K562 (cell line): ENCODE results near the gene DYSF. TPM values are rescaled to one million over a fixed set of nuclear protein-coding genes. Genes with fewer than 3 reads are reported as not detected.

ENCODE experiments used
- ATAC-seq: fragments of 200-7000 bp; cut with Tn5 transposase; 3 replicates; pipeline ENCODE4 v1.9.1; 2020; ENCODE audit warnings: moderate library complexity
- BruUV-seq: library from RNA; stranded (reverse); fragments of 400-500 nt; replicated peaks from 2 replicates; lab custom pipeline; 2021; lab: Mats Ljungman, UMichigan
- CTCF ChIA-PET: fragments of 300-600 bp; formaldehyde crosslinking; extraction: SDS; loops from one replicate; lab custom pipeline; 2021; ENCODE audit warnings: low intra/inter-chr PET ratio; lab: Yijun Ruan, JAX
- POLR2A ChIA-PET: fragments of 300-600, 350-650 bp; sonication (Branson Sonifier 250); formaldehyde crosslinking; extraction: SDS; loops from one replicate; lab custom pipeline; 2021; ENCODE audit warnings: antibody characterized with exemption, inconsistent platforms; lab: Yijun Ruan, JAX
- DNase-seq, 4 experiments: peaks; one replicate each; pipeline versions ENCODE4 v3.0.0 to v3.0.0-alpha.2; 2011 to 2018; ENCODE audit warnings: low spot score in 3 of 4, mixed read lengths in 3 of 4; ENCODE audit errors: extremely low read depth in 1 of 4
- FAIRE-seq: peaks from 2 replicates; lab custom pipeline; 2011; peaks lifted over from hg19 to GRCh38; lab: Jason Lieb, UNC
- H2AFZ ChIP-seq: 2 replicates; pipeline ENCODE4 v1.6.0; 2011; ENCODE audit warnings: low read depth, low read length, control low read depth, inconsistent platforms
- H3K27ac ChIP-seq: fragments of 200-600 bp; 3 replicates; pipeline ENCODE4 v1.8.0; 2011; ENCODE audit warnings: low read depth, mild to moderate bottlenecking, control low read depth, inconsistent platforms, low read length, moderate library complexity, mixed read lengths; ENCODE audit errors: extremely low read depth
- H3K27me3 ChIP-seq, 2 experiments: fragments of 300-600 bp in 1 of 2; 2 replicates in 1 of 2; 3 replicates in 1 of 2; pipeline versions ENCODE4 v1.6.0 to v1.8.0; 2011; ENCODE audit warnings: inconsistent platforms in 2 of 2, low read length in 2 of 2, mild to moderate bottlenecking in 1 of 2, mixed read lengths in 1 of 2, moderate library complexity in 1 of 2; ENCODE audit not compliant: control insufficient read depth in 2 of 2, insufficient read depth in 2 of 2
- H3K36me3 ChIP-seq: fragments of 300-600 bp; 3 replicates; pipeline ENCODE4 v1.8.0; 2011; ENCODE audit warnings: mild to moderate bottlenecking, low read length, inconsistent platforms; ENCODE audit not compliant: control insufficient read depth, insufficient read depth
- H3K4me1 ChIP-seq, 2 experiments: fragments of 200-600 bp in 1 of 2; replicated peaks in 1 of 2; 2 replicates in 1 of 2; 3 replicates in 1 of 2; pipeline versions ENCODE4 v1.5.1 to v1.8.0; 2011; ENCODE audit warnings: inconsistent platforms in 2 of 2, low read length in 2 of 2, mild to moderate bottlenecking in 1 of 2, mixed read lengths in 1 of 2, moderate library complexity in 1 of 2; ENCODE audit not compliant: control insufficient read depth in 2 of 2, insufficient read depth in 2 of 2
- H3K4me2 ChIP-seq: 2 replicates; pipeline ENCODE4 v1.6.1; 2011; ENCODE audit warnings: low read length, control low read depth, inconsistent platforms, mixed read lengths; ENCODE audit not compliant: insufficient read depth
- H3K4me3 ChIP-seq: fragments of 200-600 bp; sonication (generic), shearing (Covaris generic); 2 replicates; pipeline ENCODE4 v1.5.1; 2016; ENCODE audit warnings: control low read depth, inconsistent platforms
- H3K79me2 ChIP-seq: fragments of 200-600 bp; 3 replicates; pipeline ENCODE4 v1.8.0; 2011; ENCODE audit warnings: low read length, inconsistent platforms; ENCODE audit not compliant: control insufficient read depth, insufficient read depth
- H3K9ac ChIP-seq, 2 experiments: 2 replicates each; pipeline versions ENCODE4 v1.6.0 to v1.6.1; 2011; ENCODE audit warnings: low read depth in 2 of 2, low read length in 2 of 2, control low read depth in 1 of 2, inconsistent platforms in 1 of 2, mild to moderate bottlenecking in 1 of 2, mixed read lengths in 1 of 2; ENCODE audit not compliant: insufficient read depth in 1 of 2
- H3K9me1 ChIP-seq: one replicate; pipeline ENCODE4 v1.6.0; 2011; ENCODE audit warnings: inconsistent platforms, mild to moderate bottlenecking, low read length, moderate library complexity; ENCODE audit not compliant: control insufficient read depth, insufficient read depth
- H3K9me3 ChIP-seq: replicated peaks from 2 replicates; pipeline ENCODE4 v1.5.1; 2011; ENCODE audit warnings: low read depth, low read length, inconsistent platforms; ENCODE audit not compliant: control insufficient read depth, insufficient read depth
- H4K20me1 ChIP-seq: replicated peaks from 2 replicates; pipeline ENCODE4 v1.6.1; 2011; ENCODE audit warnings: low read length, inconsistent platforms, mixed read lengths; ENCODE audit not compliant: control insufficient read depth, insufficient read depth
- BDP1 ChIP-seq: IDR thresholded peaks from 3 replicates; pipeline ENCODE4 v1.6.1; 2011; ENCODE audit not compliant: insufficient read length, insufficient read depth
- CC2D1A ChIP-seq: fragments of 450-650 bp; IDR thresholded peaks from 2 replicates; pipeline ENCODE4 v1.6.1; 2017; ENCODE audit warnings: mild to moderate bottlenecking
- GATAD2A ChIP-seq: fragments of 450-650 bp; IDR thresholded peaks from 2 replicates; pipeline ENCODE4 v1.6.1; 2017
- MAFK ChIP-seq: IDR thresholded peaks from 2 replicates; pipeline ENCODE4 v1.6.1; 2011; ENCODE audit warnings: low read length, improper control_type of control experiment
- MTF1 ChIP-seq: fragments of 250-450 bp; sonication (Bioruptor Pico); IDR thresholded peaks from 2 replicates; pipeline ENCODE4 v1.9.0; 2021; ENCODE audit warnings: moderate library complexity, mild to moderate bottlenecking, inconsistent platforms, borderline replicate concordance
- NR4A1 ChIP-seq, 2 experiments: fragments of 250-450 bp in 1 of 2; fragments of 450-650 bp in 1 of 2; sonication (Bioruptor Pico) in 1 of 2; IDR thresholded peaks; 2 replicates each; pipeline versions ENCODE4 v1.4.0 to v1.6.1; 2016 to 2020; ENCODE audit warnings: mild to moderate bottlenecking in 2 of 2, missing compliant biosample characterization in 1 of 2, missing genetic modification characterization in 1 of 2, moderate library complexity in 1 of 2
- PCBP2 ChIP-seq: fragments of 200-400 bp; formaldehyde crosslinking; IDR thresholded peaks from 2 replicates; pipeline ENCODE4 v1.6.1; 2018; ENCODE audit warnings: low read length, low read depth, mild to moderate bottlenecking, moderate library complexity; ENCODE audit not compliant: poor library complexity, severe bottlenecking
- THAP12 ChIP-seq: fragments of 250-450 bp; sonication (Bioruptor Pico); IDR thresholded peaks from 2 replicates; pipeline ENCODE4 v1.9.0; 2021; ENCODE audit warnings: mild to moderate bottlenecking, inconsistent platforms
- WGBS: fragments of 100-300 bp; shearing (Covaris generic); methylation state at CpG from one replicate; pipeline ENCODE4 v1.1.6; 2016; ENCODE audit warnings: low coverage, mixed read lengths; ENCODE audit not compliant: insufficient coverage; ENCODE audit errors: missing lambda C conversion rate; 5-methylcytosine and 5-hydroxymethylcytosine counted together
- in situ Hi-C: fragments of 300-500 bp; cut with MboI; formaldehyde crosslinking; loops from 4 replicates; pipeline ENCODE4 v1.15.0; 2018; ENCODE audit warnings: inconsistent platforms, mixed read lengths
- intact Hi-C: fragments of 100-400 bp; cut with micrococcal nuclease; formaldehyde crosslinking; loops from 2 replicates; pipeline ENCODE4 v1.14.2; 2022
- polyA plus RNA-seq, 8 experiments: library from polyadenylated mRNA; depleted of rRNA in 4 of 8; stranded (reverse) in 5 of 8; unstranded in 3 of 8; fragments of >200 nt; fragmentation: Nextera tagmentation in 2 of 8; fragmentation: Illumina TruSeq in 1 of 8; extraction: Ambion mirVana in 2 of 8; extraction: Trizol in 1 of 8; gene quantifications; 2 replicates each; pipeline versions ENCODE4 v1.2.1 to v1.2.3, GENCODE V29; 2011 to 2014; ENCODE audit warnings: inconsistent platforms in 1 of 8, missing spikeins in 1 of 8
- total RNA-seq, 7 experiments: library from RNA; depleted of rRNA in 6 of 7; stranded (reverse); fragments of >200 nt in 6 of 7; fragmentation: Illumina TruSeq in 2 of 7; extraction: Trizol in 2 of 7; gene quantifications; 2 replicates each; pipeline versions ENCODE4 v1.2.1 to v1.2.3, GENCODE V29; 2011 to 2021; ENCODE audit warnings: low replicate concordance in 1 of 7
- TF ChIP-seq, protein P1 (sequence below): sonication (generic); formaldehyde crosslinking; IDR thresholded peaks from 2 replicates; pipeline ENCODE4 v1.8.0; 2022; ENCODE audit warnings: mild to moderate bottlenecking, missing genetic modification reagents

DYSF gene
- total and polyA plus RNA-seq, 9 of the 15 experiments (the other 6 are each of a cell fraction or from before 2014, with no cell fraction given): 0.01 to 0.80 (median 0.29) TPM

- Histone ChIP-seq H3K79me2 (no peaks in the 10 kb centered on the region), H3K4me1 (no peaks in the 10 kb centered on the region), H3K9me1 (no peaks in the 10 kb centered on the region), H3K9ac (no peak overlapping the region), H3K9me3 (peaks cover 2% of the 10 kb centered on the region; the same call in 1 of the 2 replicates), H2AFZ (no peak overlapping the region), H3K27me3 (peaks cover 5 to 20% of the 10 kb centered on the region in 2 experiments; a peak in 3 of 5 replicates), H3K4me2 (no peak overlapping the region), H3K36me3 (no peaks in the 10 kb centered on the region), H4K20me1 (no peaks in the 10 kb centered on the region), H3K27ac (no peak overlapping the region), H3K4me3 (no peak overlapping the region)
- DNase-seq: no peak
- CTCF ChIA-PET: no interaction called here
- WGBS: 0% methylated on average over 1 of the region's 1 CpG
- ATAC-seq: no peak
- no TSS peak for BruUV-seq
- POLR2A ChIA-PET: no interaction called here
- FAIRE-seq: no peak
- in situ Hi-C loops: no loop called here
- intact Hi-C loops: no loop called here
- TF ChIP-seq MTF1: no peak
Measured at GRCh38 chr2:71728036-71728435, 274.7 kb downstream of the DYSF start.

- ChIA-PET POLR2A (no interaction called here), CTCF (no interaction called here)
- 4% methylated on average over 6 of the region's 17 CpGs for WGBS
- BruUV-seq: no TSS peak
- ATAC-seq: no peak
- DNase-seq: no peak
- Histone ChIP-seq H3K4me3 (no peak overlapping the region), H4K20me1 (no peaks in the 10 kb centered on the region), H3K9ac (no peak overlapping the region), H3K4me1 (no peaks in the 10 kb centered on the region), H3K27ac (no peak overlapping the region), H3K9me1 (no peaks in the 10 kb centered on the region), H2AFZ (no peak overlapping the region), H3K79me2 (no peaks in the 10 kb centered on the region), H3K9me3 (no peaks in the 10 kb centered on the region), H3K27me3 (peaks cover 5 to 28% of the 10 kb centered on the region in 2 experiments; a peak in 3 of 5 replicates), H3K36me3 (no peaks in the 10 kb centered on the region), H3K4me2 (no peak overlapping the region)
- FAIRE-seq: no peak
- in situ Hi-C loops (no loop called here), intact Hi-C loops (no loop called here)
- TF ChIP-seq PCBP2 (no peak), MAFK (no peak), BDP1 (no peak), THAP12 (CRISPR knock-in tag) (no peak), CC2D1A (no peak), GATAD2A (no peak), NR4A1 (CRISPR knock-in tag; IDR thresholded peaks at IDR 0.05) (no peak), NR4A1 (tag; IDR thresholded peaks at IDR 0.05) (no peak)
- TF ChIP-seq, protein P1, sequence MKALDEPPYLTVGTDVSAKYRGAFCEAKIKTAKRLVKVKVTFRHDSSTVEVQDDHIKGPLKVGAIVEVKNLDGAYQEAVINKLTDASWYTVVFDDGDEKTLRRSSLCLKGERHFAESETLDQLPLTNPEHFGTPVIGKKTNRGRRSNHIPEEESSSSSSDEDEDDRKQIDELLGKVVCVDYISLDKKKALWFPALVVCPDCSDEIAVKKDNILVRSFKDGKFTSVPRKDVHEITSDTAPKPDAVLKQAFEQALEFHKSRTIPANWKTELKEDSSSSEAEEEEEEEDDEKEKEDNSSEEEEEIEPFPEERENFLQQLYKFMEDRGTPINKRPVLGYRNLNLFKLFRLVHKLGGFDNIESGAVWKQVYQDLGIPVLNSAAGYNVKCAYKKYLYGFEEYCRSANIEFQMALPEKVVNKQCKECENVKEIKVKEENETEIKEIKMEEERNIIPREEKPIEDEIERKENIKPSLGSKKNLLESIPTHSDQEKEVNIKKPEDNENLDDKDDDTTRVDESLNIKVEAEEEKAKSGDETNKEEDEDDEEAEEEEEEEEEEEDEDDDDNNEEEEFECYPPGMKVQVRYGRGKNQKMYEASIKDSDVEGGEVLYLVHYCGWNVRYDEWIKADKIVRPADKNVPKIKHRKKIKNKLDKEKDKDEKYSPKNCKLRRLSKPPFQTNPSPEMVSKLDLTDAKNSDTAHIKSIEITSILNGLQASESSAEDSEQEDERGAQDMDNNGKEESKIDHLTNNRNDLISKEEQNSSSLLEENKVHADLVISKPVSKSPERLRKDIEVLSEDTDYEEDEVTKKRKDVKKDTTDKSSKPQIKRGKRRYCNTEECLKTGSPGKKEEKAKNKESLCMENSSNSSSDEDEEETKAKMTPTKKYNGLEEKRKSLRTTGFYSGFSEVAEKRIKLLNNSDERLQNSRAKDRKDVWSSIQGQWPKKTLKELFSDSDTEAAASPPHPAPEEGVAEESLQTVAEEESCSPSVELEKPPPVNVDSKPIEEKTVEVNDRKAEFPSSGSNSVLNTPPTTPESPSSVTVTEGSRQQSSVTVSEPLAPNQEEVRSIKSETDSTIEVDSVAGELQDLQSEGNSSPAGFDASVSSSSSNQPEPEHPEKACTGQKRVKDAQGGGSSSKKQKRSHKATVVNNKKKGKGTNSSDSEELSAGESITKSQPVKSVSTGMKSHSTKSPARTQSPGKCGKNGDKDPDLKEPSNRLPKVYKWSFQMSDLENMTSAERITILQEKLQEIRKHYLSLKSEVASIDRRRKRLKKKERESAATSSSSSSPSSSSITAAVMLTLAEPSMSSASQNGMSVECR: no peak
Measured at GRCh38 chr2:71730785-71731383, 277.5 kb downstream of the DYSF start.
